Glutamatergic neuron (in vitro differentiated cells): ENCODE results near the gene DPYSL4. TPM values are rescaled to one million over a fixed set of nuclear protein-coding genes. Genes with fewer than 3 reads are reported as not detected.
A peak's percentile ranks its signal among the peaks of the same experiment; 100 is the strongest.

Experiments
- DNase-seq: peaks from one replicate; pipeline ENCODE4 v3.0.0; 2022
- H3K27ac Mint-ChIP-seq: one replicate; pipeline ENCODE4 v1.8.0; 2020; ENCODE audit warnings: mild to moderate bottlenecking, mixed read lengths, inconsistent platforms; ENCODE audit not compliant: unreplicated experiment
- H3K27me3 Mint-ChIP-seq: one replicate; pipeline ENCODE4 v1.8.0; 2020; ENCODE audit warnings: mild to moderate bottlenecking, moderate library complexity, mixed read lengths, inconsistent platforms; ENCODE audit not compliant: unreplicated experiment
- H3K36me3 Mint-ChIP-seq: one replicate; pipeline ENCODE4 v1.8.0; 2020; ENCODE audit warnings: mild to moderate bottlenecking, mixed read lengths, inconsistent platforms; ENCODE audit not compliant: unreplicated experiment
- H3K4me1 Mint-ChIP-seq: one replicate; pipeline ENCODE4 v1.8.0; 2020; ENCODE audit warnings: mild to moderate bottlenecking, low read depth, mixed read lengths, inconsistent platforms; ENCODE audit not compliant: unreplicated experiment
- H3K4me3 Mint-ChIP-seq: one replicate; pipeline ENCODE4 v1.8.0; 2020; ENCODE audit warnings: mild to moderate bottlenecking, mixed read lengths, inconsistent platforms; ENCODE audit not compliant: unreplicated experiment
- H3K9me3 Mint-ChIP-seq: one replicate; pipeline ENCODE4 v1.8.0; 2020; ENCODE audit warnings: mild to moderate bottlenecking, moderate library complexity, mixed read lengths, inconsistent platforms; ENCODE audit not compliant: unreplicated experiment
- CTCF ChIP-seq: fragments of 200-600 bp; sonication (generic); IDR thresholded peaks from one replicate; pipeline ENCODE4 v1.5.0; 2021; ENCODE audit not compliant: partially characterized antibody, unreplicated experiment
- total RNA-seq: library from RNA; stranded (reverse); fragmentation: NEBNext Ultra II Directional; extraction: Animal tissue kit (Norgen Biotek cat#: 25700); gene quantifications from one replicate; pipeline ENCODE4 v1.2.1, GENCODE V29; 2021; ENCODE audit not compliant: unreplicated experiment

The DPYSL4 gene
- total RNA-seq, 1 donor from 2014 or later: 402 TPM

GRCh38 chr10:132149917-132150316, 36.8 kb upstream of the DPYSL4 start:
- peak; percentile 34 for DNase-seq

GRCh38 chr10:132150777-132151176, 36.0 kb upstream of the DPYSL4 start:
- no peaks in the 10 kb centered on the region for H3K36me3 Mint-ChIP-seq
- no peak for DNase-seq
- peaks cover 3% of the 10 kb centered on the region for H3K27me3 Mint-ChIP-seq
- H3K4me3 Mint-ChIP-seq: no peak overlapping the region
- TF ChIP-seq CTCF: no peak
- no peaks in the 10 kb centered on the region for H3K9me3 Mint-ChIP-seq
- no peak overlapping the region for H3K27ac Mint-ChIP-seq
- H3K4me1 Mint-ChIP-seq: no peaks in the 10 kb centered on the region

More at GRCh38 chr10:132149917-132150316, 36.8 kb upstream of the DPYSL4 start:
- TF ChIP-seq CTCF: no peak
- H3K27me3 Mint-ChIP-seq: peaks cover 3% of the 10 kb centered on the region
- no peaks in the 10 kb centered on the region for H3K9me3 Mint-ChIP-seq
- H3K27ac Mint-ChIP-seq: no peak overlapping the region
- H3K4me1 Mint-ChIP-seq: no peaks in the 10 kb centered on the region
- no peaks in the 10 kb centered on the region for H3K36me3 Mint-ChIP-seq
- H3K4me3 Mint-ChIP-seq: no peak overlapping the region

- H3K4me3 Mint-ChIP-seq: no peak overlapping the region
- H3K9me3 Mint-ChIP-seq: no peaks in the 10 kb centered on the region
- no peak for DNase-seq
- no peaks in the 10 kb centered on the region for H3K4me1 Mint-ChIP-seq
- H3K27ac Mint-ChIP-seq: no peak overlapping the region
- H3K36me3 Mint-ChIP-seq: no peaks in the 10 kb centered on the region
- H3K27me3 Mint-ChIP-seq: peaks cover 3% of the 10 kb centered on the region
- no peak for TF ChIP-seq CTCF
Observed at GRCh38 chr10:132151286-132151950, 35.3 kb upstream of the DPYSL4 start.

- TF ChIP-seq CTCF: no peak
- Mint-ChIP-seq H3K36me3 (no peaks in the 10 kb centered on the region), H3K27me3 (peaks cover 3% of the 10 kb centered on the region), H3K4me3 (no peak overlapping the region), H3K4me1 (no peaks in the 10 kb centered on the region), H3K9me3 (no peaks in the 10 kb centered on the region), H3K27ac (no peak overlapping the region)
- peak; percentile 9 for DNase-seq
Observed at GRCh38 chr10:132151951-132152505, 34.7 kb upstream of the DPYSL4 start.

- Mint-ChIP-seq H3K9me3 (peaks cover 2% of the 10 kb centered on the region), H3K36me3 (no peaks in the 10 kb centered on the region), H3K27ac (no peak overlapping the region), H3K4me3 (no peak overlapping the region), H3K4me1 (no peaks in the 10 kb centered on the region), H3K27me3 (peaks cover 3% of the 10 kb centered on the region)
- TF ChIP-seq CTCF: no peak
- peak; percentile 18 for DNase-seq
Observed at GRCh38 chr10:132152896-132153580, 33.7 kb upstream of the DPYSL4 start.
